HG03045 (cell line): Measurements from ENCODE around the gene GARS1.
"Not testable (repeated sequence)": the region's sequence is repeated elsewhere in the genome, so short reads cannot be mapped to it uniquely, and the experiment has no call there.

Source experiments
- ATAC-seq: cut with Tn5 transposase; IDR thresholded peaks from one replicate; pipeline ENCODE4 v1.9.1; 2021; ENCODE audit warnings: mild to moderate bottlenecking, moderate library complexity; ENCODE audit not compliant: unreplicated experiment

GARS1 gene

GRCh38 chr7:30618080-30618676 lies 23.5 kb downstream of the GARS1 start:
- no peak for ATAC-seq

- ATAC-seq = no peak
These were observed 24.3 kb downstream of the GARS1 start for GRCh38 chr7:30618961-30619360.

GRCh38 chr7:30625283-30625682 lies 30.6 kb downstream of the GARS1 start:
- ATAC-seq = no peak

- no peak for ATAC-seq
These were observed 32.3 kb downstream of the GARS1 start for GRCh38 chr7:30627026-30627425.

GRCh38 chr7:30630986-30631385 lies 36.3 kb downstream of the GARS1 start:
- peak; percentile 56 for ATAC-seq

GRCh38 chr7:30633223-30633622 lies 38.5 kb downstream of the GARS1 start:
- ATAC-seq = no peak

- ATAC-seq = no peak
These were observed 39.5 kb downstream of the GARS1 start for GRCh38 chr7:30634193-30634626.

GRCh38 chr7:30634634-30635201 lies 40.0 kb downstream of the GARS1 start:
- ATAC-seq = no peak

- no peak for ATAC-seq
These were observed 41.1 kb downstream of the GARS1 start for GRCh38 chr7:30635798-30636197.

GRCh38 chr7:30642322-30642721 lies 47.6 kb downstream of the GARS1 start:
- not testable (repeated sequence) for ATAC-seq

GRCh38 chr7:30642789-30643188 lies 48.1 kb downstream of the GARS1 start:
- no peak for ATAC-seq

GRCh38 chr7:30644286-30644955 lies 49.7 kb downstream of the GARS1 start:
- no peak for ATAC-seq

- ATAC-seq = no peak
These were observed 51.0 kb downstream of the GARS1 start for GRCh38 chr7:30645661-30646060.

GRCh38 chr7:30646154-30646553 lies 51.5 kb downstream of the GARS1 start:
- no peak for ATAC-seq

GRCh38 chr7:30647589-30648364 lies 53.1 kb downstream of the GARS1 start:
- no peak for ATAC-seq

- ATAC-seq = no peak
These were observed 54.3 kb downstream of the GARS1 start for GRCh38 chr7:30648744-30649540.

GRCh38 chr7:30649717-30650420 lies 55.2 kb downstream of the GARS1 start:
- no peak for ATAC-seq

GRCh38 chr7:30650421-30650808 lies 55.7 kb downstream of the GARS1 start:
- no peak for ATAC-seq

GRCh38 chr7:30652132-30652531 lies 57.5 kb downstream of the GARS1 start:
- no peak for ATAC-seq
